Fibroblast of pulmonary artery (primary cell): Measurements from ENCODE around the gene HPCAL4.

ENCODE experiments used
- DNase-seq: peaks from one replicate; pipeline ENCODE4 v3.0.0-alpha.2; 2010; ENCODE audit warnings: low read depth
- H3K4me3 ChIP-seq: replicated peaks from 2 replicates; pipeline ENCODE4 v1.5.1; 2011; ENCODE audit warnings: low read depth, mild to moderate bottlenecking, control low read depth, low read length, moderate library complexity
- TF ChIP-seq, protein P1 (sequence below): IDR thresholded peaks from 2 replicates; pipeline ENCODE4 v1.5.1; 2011; ENCODE audit warnings: mild to moderate bottlenecking, control low read depth, low read length, inconsistent platforms; ENCODE audit errors: missing control alignments

The HPCAL4 gene

DNA sequence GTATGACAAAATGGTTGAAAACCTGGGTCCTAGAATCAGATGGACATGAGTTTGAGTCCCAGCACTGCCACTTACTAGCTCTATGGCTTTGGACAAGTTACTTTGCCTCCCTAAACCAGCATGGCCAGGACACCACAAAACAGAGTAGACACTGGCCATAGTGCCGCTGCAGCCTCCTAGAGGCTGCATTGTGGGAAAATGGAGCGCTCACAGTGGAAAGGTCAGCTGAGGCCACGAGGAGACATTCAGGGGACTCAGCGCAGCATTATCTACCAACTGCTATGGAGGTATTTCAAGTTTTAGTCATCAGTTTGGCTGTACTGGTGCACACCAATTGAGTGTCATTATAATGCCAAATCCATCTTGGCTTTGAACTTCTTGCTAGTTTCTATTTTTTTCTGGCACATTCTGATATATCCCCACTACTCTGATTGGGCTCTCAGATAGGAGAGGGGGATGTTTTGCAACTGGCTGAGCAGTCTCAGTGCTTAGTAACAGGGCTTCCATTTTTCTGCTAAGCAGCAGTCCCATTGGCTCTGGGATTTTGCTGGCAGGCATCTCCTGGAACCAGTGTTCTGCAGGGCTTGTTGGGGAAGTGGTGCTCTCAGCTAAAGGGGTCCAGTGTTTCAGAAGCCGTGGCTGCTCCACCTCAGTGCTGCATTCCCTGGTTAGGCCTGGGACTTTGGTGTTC lies 35.5 kb downstream of the HPCAL4 start:
- DNase-seq, result no peak
- TF ChIP-seq, protein P1, sequence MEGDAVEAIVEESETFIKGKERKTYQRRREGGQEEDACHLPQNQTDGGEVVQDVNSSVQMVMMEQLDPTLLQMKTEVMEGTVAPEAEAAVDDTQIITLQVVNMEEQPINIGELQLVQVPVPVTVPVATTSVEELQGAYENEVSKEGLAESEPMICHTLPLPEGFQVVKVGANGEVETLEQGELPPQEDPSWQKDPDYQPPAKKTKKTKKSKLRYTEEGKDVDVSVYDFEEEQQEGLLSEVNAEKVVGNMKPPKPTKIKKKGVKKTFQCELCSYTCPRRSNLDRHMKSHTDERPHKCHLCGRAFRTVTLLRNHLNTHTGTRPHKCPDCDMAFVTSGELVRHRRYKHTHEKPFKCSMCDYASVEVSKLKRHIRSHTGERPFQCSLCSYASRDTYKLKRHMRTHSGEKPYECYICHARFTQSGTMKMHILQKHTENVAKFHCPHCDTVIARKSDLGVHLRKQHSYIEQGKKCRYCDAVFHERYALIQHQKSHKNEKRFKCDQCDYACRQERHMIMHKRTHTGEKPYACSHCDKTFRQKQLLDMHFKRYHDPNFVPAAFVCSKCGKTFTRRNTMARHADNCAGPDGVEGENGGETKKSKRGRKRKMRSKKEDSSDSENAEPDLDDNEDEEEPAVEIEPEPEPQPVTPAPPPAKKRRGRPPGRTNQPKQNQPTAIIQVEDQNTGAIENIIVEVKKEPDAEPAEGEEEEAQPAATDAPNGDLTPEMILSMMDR, result no peak
- no peak overlapping the region for H3K4me3 ChIP-seq

DNA sequence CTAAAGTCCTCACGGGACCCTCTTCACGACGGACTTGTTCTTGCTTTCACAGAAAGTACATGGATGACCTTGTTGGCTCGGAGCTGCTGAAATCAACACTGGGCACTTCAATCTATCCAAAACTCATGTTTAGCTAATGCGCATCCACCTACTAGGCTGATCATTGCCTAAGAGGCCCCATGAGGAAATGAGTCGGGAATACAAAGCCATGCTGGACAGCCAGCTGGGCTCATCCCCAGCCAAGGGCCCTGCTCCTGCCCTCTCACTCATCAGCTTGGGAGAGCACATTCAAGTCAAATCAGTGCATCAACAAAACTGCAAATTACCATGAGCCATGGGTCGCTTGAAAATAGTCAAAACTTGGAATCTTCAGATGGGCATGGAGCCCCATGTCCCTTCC lies 36.9 kb downstream of the HPCAL4 start:
- TF ChIP-seq, protein P1, result no peak
- no peak overlapping the region for H3K4me3 ChIP-seq
- no peak for DNase-seq

DNA sequence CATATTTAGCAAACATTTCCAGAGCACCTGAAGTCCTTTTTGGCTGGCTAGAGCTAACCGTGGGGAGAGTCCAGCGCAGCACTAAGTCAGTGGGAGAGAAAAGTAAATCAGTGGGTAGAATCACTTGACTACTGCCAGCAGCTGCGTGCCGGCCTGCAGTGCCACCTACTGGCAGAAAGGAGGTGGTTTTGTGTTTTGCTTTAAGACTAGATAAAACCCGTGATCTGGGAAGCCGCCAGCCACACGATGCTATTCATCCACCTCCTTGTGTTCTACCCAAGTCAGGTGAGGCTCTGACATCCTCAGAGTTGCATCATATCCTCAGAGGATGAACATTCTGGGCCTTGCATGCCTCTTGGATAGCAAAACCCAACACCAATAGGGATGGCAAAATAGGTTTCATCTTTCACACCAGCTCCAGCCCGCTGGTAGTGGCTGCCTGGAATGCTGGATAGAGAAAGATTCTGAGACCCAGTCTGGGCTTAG lies 37.6 kb downstream of the HPCAL4 start:
- no peak overlapping the region for H3K4me3 ChIP-seq
- TF ChIP-seq, protein P1, result peak; percentile 94
- peak; percentile 86 for DNase-seq

DNA sequence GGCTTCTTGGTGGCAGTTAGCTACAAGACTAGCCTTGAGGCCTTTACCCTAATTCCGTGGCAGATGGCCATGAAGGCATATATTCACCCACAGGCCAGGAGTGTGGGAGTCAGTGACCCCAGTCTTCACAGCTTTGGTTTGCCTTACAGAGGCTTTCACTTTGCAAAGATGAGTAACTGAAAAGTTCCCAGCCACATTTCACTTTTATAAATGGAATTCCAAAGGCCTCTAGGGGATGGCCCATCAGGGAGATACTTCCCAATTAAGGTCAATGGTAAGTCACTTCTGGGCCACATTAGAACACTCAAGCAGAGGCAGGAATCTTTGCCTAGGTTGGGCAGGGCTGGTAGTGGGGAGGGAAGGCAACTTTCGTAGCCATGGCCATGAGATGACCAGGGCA lies 38.7 kb downstream of the HPCAL4 start:
- no peak overlapping the region for H3K4me3 ChIP-seq
- DNase-seq, result no peak
- TF ChIP-seq, protein P1, result no peak

DNA sequence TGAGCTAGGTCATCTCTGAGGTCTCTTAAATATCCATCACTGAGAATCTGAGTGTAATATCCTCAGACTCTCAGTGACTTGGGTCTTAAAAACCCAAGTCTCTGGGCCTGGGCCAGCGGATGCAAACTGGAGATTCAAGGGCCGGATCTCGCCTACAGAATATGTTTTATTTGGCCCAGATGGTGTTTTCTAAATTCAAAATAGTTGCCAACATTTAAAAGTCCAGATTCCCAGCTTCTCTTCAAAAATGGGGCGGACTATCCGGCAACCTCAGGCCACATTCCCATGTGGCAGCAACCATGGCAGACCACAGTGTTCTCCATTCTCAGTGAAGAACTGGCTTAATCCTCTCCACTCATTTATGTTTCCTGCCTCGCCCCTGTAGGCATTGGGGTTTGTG lies 39.1 kb downstream of the HPCAL4 start:
- no peak for DNase-seq
- H3K4me3 ChIP-seq, result no peak overlapping the region
- TF ChIP-seq, protein P1, result no peak

DNA sequence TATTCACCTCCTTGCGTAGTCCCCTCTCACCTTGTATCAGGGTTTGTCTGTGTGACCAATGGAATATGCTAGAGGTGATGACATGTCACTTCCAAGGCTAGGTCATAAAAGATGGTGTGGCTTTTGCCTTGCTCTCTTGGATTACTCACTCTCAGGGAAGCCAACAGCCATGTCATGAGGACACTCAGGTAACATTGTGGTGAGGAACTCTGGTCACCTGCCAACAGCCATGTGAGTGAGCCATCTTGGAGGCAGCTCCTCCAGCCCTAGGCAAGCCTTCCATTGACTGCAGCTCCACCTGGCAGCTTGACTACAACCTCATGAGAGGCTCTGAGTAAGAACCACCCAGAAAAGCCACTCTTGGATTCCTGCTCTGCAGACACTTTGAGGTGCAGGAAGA lies 40.8 kb downstream of the HPCAL4 start:
- no peak for DNase-seq
- TF ChIP-seq, protein P1, result no peak
- no peak overlapping the region for H3K4me3 ChIP-seq

DNA sequence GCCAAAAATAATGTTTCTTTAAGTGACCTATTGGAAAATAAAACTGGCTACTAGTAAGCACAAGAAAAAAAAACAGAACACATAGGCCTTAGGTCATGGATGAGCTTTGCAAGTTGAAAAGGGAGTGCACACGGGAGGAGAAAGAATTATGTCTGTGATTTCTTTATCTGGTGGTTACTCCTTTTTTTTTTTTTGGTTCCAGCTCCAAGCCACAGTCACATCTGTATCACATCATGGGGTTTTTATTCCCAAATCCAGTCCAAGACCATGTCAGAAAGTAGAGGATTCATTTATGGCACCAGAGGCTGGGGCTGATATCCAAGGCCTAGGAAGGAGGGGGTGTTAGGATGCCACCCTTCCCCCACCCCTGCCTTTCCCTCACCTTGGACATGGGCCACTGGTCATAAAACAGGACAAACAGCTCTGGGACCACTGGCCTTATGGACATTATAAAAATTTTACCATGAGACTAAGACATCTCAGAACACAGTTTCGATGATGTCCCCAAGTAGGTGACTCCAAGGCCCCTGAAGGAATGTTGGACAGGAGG lies 41.5 kb downstream of the HPCAL4 start:
- TF ChIP-seq, protein P1, result no peak
- H3K4me3 ChIP-seq, result no peak overlapping the region
- DNase-seq, result no peak
